GM20431 (cell line): Measurements from ENCODE around the gene CXorf38.

Source experiments
- in situ Hi-C: fragments of 300-500 bp; cut with MseI, MboI; formaldehyde crosslinking; loops from one replicate; pipeline ENCODE4 v1.15.0; 2020; ENCODE audit warnings: low sequenced_read_pairs; ENCODE audit not compliant: unreplicated experiment

The CXorf38 gene, protein sequence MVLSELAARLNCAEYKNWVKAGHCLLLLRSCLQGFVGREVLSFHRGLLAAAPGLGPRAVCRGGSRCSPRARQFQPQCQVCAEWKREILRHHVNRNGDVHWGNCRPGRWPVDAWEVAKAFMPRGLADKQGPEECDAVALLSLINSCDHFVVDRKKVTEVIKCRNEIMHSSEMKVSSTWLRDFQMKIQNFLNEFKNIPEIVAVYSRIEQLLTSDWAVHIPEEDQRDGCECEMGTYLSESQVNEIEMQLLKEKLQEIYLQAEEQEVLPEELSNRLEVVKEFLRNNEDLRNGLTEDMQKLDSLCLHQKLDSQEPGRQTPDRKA

DNA sequence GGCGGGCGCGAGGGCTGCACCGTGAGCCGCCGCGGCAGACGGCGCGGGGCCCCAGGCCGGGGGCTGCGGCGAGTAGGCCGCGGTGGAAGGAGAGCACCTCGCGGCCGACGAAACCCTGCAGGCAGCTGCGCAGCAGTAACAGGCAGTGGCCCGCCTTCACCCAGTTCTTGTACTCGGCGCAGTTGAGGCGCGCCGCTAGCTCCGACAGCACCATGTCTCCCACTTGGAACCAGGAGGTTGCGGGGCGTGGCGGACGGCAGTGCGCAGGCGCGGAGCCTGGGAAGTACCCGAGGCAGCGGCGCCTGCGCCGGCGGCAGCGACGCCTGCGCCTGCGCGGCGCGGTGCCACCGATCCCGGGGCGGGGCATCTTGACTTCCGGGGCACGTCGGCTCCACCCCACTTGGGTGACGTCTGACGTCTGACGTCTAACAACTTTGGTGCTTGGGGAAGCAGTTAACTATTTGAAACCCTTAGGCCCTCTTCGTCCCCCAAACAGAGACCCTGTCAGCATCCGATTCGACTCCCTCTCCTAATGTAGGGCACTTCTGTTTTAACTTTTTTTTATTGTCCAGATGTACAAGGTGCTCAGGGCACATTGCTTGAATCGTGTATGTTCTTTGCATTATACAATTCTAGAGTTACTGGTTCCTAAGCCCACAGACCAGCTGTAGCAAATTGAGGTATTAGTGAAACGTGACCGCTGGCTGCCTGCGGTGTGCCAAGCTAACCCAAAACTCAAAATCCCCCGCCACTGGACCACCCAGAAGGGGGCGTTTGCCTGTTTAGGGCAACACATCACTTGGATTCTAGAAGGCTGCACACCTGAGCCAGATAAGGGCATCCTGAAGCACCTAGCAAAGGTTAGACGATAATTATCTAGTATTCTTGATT, at the start of gene CXorf38:
TSS of gene CXorf38 (minus strand) at position 255 of the 891 bp plus-strand sequence. CDS start at position 214, 41 bp downstream.
- in situ Hi-C loops: no loop called here

DNA sequence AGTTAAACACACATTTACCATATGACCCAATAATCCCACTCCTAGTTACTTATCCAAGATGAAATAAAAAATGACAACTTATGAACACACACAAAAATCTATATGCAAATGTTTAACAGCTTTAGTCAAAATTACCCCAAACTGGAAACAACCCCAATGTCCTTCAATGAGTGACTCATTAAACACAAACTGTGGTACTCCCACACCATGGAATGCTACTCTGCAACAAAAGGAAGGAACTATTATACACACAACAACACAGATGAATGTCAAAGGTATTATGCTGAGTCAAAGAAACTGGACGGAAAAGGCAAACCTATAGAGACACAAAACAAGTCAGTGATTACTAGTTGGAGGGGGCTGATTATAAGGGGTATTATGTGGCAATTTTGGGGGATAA, 47.4 kb upstream of the CXorf38 start:
- in situ Hi-C loops: no loop called here

DNA sequence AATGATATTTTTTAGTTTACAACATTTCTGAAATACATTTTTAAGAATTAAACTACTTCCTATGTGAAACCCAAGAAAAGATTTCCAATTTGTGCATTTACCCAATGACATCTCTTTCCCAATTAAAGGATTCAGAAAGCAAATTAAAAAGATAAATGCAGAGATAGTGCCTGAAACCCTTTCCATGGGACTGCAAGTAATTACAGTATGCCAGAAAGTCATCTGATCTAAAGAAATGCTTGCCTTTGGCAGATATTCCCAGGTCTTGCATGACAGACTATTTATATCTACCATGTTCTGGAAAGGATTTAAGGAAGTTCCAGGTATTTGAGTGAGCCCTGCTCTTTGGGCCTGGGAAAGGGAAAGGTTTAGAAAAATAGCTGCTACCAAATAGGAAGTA, 41.6 kb upstream of the CXorf38 start:
- in situ Hi-C loops: no loop called here

DNA sequence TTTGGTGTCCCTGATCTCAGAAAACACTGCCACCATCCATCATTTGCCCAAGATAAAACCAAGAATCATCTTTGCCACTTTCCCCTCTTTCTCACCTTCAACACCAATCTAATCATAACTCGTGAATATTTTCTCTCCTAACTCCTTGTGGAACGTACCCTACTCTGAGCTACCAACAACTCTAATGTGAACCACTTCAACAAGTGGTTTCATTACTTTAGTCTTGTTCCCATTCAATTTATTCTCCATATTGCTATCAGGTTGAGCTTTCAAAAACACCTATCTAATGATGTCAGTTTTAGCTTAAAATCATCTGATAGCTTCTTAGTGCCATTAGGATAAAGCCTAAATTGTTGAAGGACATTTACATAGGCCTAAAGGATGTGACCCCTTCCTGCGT, 39.8 kb upstream of the CXorf38 start:
- in situ Hi-C loops: no loop called here

- in situ Hi-C loops: no loop called here
Measured at GRCh38 chrX:40685362-40685918, 38.1 kb upstream of the CXorf38 start.

DNA sequence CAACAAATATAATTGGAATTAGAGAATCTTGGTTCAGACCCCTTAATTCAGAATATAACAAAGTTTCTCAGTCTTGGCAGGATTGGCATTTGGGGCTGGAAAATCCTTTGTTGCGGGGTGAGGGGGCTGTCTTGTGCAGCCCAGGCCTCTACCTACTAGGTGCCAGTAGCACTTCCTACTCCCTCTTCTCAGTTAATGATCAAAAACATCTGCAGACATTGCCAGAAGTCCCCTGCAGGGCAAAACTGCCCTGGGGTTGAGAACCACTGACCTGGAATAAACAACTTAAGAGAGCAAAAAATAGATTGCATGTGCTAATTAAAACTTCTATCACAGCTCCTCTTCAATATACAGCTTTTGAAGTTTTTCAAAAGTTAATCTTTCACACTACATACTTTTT, 36.7 kb upstream of the CXorf38 start:
- in situ Hi-C loops: no loop called here

- in situ Hi-C loops: no loop called here
Measured at GRCh38 chrX:40683245-40683644, 35.9 kb upstream of the CXorf38 start.

DNA sequence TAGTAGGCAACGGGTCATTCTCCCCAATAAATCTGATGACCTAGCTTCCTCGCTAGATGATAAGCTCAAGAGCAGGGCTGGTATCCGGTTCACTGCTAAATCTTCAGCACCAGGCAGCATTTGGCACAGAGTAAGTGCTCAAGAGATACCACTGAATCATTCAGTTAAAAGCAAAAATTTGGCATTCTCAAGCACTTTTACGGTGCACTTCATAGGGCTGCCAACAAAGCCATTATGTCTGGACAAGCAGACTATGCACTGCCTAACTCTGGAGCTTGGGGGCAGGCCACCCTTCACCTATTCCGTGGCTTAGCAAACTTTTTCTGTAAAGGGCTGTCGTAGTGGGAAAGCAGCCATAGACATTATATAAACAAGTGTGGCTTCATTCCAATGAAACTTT, 23.8 kb upstream of the CXorf38 start:
- in situ Hi-C loops: loop anchor here (25.0 kb wide), 1 partner anchor 116 kb away; no protein-coding TSS in a partner anchor

DNA sequence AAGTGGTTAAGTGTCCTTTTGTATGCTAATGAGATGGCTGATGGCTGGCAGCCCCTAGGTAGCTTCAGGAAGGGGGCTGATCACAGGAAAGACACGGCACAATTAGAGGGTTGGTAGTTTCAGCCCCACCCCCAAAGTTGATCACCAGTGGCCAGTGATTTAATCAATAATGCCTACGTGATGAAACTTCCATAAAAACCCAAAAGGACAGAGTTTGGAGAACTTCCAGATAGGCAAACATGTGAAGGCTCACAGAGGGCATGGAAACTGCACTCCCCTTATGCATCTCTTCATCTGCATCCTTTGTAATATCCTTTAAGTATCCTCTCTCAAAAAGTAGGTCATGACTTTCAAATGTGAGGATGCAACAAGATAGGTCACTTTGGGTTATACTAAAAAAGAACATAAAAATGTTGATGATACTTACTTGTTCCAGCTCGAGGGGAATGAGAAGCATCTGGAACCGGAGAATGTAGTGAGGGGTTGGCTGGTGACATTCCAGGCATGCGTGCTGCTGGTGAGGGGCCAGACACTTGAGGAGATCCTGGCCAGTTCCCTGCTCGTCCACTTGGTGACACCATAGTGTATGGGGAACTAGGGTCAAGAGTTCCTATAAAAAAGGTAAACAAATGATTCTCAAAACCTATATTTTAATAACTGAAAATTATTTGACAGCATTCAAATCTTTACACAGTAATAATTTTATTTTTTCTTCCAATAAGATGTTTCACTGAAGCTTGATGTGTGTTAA, 16.7 kb upstream of the CXorf38 start:
- in situ Hi-C loops: loop anchor here (25.0 kb wide), 1 partner anchor 123 kb away; no protein-coding TSS in a partner anchor

GRCh38 chrX:40663078-40663740, 15.8 kb upstream of the CXorf38 start:
- in situ Hi-C loops: loop anchor here (25.0 kb wide), 1 partner anchor 124 kb away; no protein-coding TSS in a partner anchor

GRCh38 chrX:40661489-40661888, 14.1 kb upstream of the CXorf38 start:
- in situ Hi-C loops: loop anchor here (25.0 kb wide), 1 partner anchor 126 kb away; no protein-coding TSS in a partner anchor

GRCh38 chrX:40660381-40660780, 13.0 kb upstream of the CXorf38 start:
- in situ Hi-C loops: loop anchor here (25.0 kb wide), 1 partner anchor 127 kb away; no protein-coding TSS in a partner anchor

DNA sequence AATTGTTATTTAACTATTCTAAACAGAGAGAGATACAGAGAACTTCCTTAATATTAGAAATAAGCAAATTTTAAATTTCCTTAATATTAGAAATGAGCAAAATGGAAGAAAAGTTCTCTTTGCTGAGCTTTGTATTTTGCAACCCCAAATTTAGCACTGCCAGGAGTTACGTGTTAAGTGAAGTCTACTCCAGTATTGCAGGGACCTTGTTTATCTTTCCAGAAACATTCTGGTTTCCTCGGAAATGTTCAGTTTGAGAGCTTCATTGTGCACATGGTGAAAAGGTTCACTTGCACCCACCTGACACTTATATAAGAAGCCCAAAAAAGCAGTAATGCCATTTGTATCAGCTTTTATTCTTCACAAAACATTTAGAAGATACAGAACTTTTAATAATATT, 6.2 kb upstream of the CXorf38 start:
- in situ Hi-C loops: loop anchor here (25.0 kb wide), 1 partner anchor 134 kb away; no protein-coding TSS in a partner anchor

GRCh38 chrX:40652664-40653063, 5.3 kb upstream of the CXorf38 start:
- in situ Hi-C loops: loop anchor here (25.0 kb wide), 1 partner anchor 135 kb away; no protein-coding TSS in a partner anchor

GRCh38 chrX:40651620-40652223, 4.4 kb upstream of the CXorf38 start:
- in situ Hi-C loops: loop anchor here (25.0 kb wide), 1 partner anchor 136 kb away; no protein-coding TSS in a partner anchor

GRCh38 chrX:40646489-40647306, 663 bp downstream of the CXorf38 start:
- in situ Hi-C loops: no loop called here

DNA sequence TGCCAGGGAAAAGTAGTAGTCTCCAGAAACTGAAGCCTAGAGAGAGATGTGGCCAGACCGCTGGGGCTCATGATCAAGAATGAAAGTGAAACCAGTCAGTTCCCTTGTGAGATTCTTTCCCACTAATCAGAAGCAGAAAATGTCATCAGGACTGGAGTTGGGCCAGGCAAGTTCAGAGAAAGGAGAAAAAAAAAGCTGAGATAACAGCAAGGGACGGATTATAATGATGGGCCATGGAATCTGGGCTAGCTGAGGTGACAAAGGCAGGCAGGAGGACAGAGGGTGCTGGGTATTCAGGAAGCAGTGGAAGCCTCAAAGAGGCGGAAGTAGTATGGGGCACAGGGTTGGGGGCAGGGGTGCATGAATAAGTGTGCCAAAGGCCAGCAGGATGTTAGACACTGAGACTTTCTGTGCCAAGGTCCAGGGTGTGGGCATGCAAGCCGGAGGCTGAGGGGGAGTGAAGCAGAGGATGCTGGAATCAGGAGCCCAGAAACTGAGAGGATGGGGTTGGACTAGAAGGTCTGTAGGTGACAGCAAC, 2.5 kb downstream of the CXorf38 start:
- in situ Hi-C loops: no loop called here

DNA sequence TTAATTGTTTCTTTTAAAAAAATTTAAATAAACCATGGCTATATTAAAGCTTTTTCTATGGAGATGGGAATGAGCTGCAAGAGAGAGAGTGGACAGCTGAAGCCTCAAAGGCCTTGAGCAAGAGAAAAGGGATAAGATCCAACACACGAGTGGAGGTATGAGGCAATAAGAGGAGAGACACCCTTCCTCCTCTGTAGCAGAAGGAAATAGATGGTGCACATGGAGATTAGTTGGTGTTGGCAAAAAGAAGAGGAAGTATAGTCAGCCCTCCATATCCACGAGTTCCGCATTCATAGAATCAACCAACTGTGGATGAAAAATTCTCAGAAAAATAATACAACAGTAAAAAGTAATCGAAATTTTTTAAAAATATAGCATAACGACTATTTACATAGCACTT, 3.2 kb downstream of the CXorf38 start:
- in situ Hi-C loops: no loop called here
